Right lobe of liver (tissue), 6 donors: ENCODE results near the gene APLF. TPM values are rescaled to one million over a fixed set of nuclear protein-coding genes. Genes with fewer than 3 reads are reported as not detected.

Experiments used
- ATAC-seq, 4 donors: fragments of 200-7000 bp; cut with Tn5 transposase; one replicate each; pipeline ENCODE4 v1.9.1; 2020; ENCODE audit warnings: mild to moderate bottlenecking in 4 of 4, moderate library complexity in 4 of 4
- DNase-seq, 3 donors: peaks; one replicate each; pipeline ENCODE4 v3.0.0-alpha.2; 2020
- H3K27ac ChIP-seq, 3 donors: fragments of 200-600 bp; one replicate each; pipeline ENCODE4 v1.8.0; 2022
- H3K27me3 ChIP-seq, 2 donors: fragments of 200-600 bp; one replicate each; pipeline ENCODE4 v1.8.0; 2022
- H3K36me3 ChIP-seq, 4 donors: fragments of 200-600 bp; sonication (generic) in 1 of 4; one replicate each; pipeline versions ENCODE4 v1.5.1 to v1.8.0; 2017 to 2022; ENCODE audit warnings: control low read depth in 1 of 4
- H3K4me1 ChIP-seq, 4 donors: fragments of 200-600 bp; sonication (generic) in 1 of 4; one replicate each; pipeline versions ENCODE4 v1.5.1 to v1.8.0; 2017 to 2022; ENCODE audit warnings: control low read depth in 1 of 4
- H3K4me3 ChIP-seq, 3 donors: fragments of 200-600 bp; one replicate each; pipeline ENCODE4 v1.8.0; 2022
- H3K9me3 ChIP-seq, 4 donors: fragments of 200-600 bp; sonication (generic) in 1 of 4; one replicate each; pipeline versions ENCODE4 v1.5.1 to v1.8.0; 2017 to 2022; ENCODE audit warnings: control low read depth in 1 of 4
- POLR2A ChIP-seq: fragments of 450-650 bp; IDR thresholded peaks from one replicate; pipeline ENCODE4 v1.6.1; 2017; ENCODE audit warnings: antibody characterized with exemption, mild to moderate bottlenecking
- WGBS: methylation state at CpG from one replicate; pipeline ENCODE4 v1.1.6; 2018; ENCODE audit warnings: low coverage, low lambda C conversion rate; ENCODE audit not compliant: insufficient coverage; ENCODE audit errors: missing lambda C conversion rate; 5-methylcytosine and 5-hydroxymethylcytosine counted together
- intact Hi-C, 2 donors: fragments of 100-400 bp; cut with DNase I; formaldehyde crosslinking; loops; one replicate each; pipeline versions ENCODE4 v1.11.2 to v1.14.1; 2022
- total RNA-seq, 6 experiments: library from RNA; depleted of rRNA in 2 of 6; stranded (reverse); fragments of >200 nt in 2 of 6; fragmentation: NEBNext Ultra II Directional in 3 of 6; extraction: Animal tissue kit (Norgen Biotek cat#: 25700) in 3 of 6; gene quantifications; one replicate each; pipeline versions ENCODE4 v1.1.0 to v1.2.4, GENCODE V29; 2016 to 2023
- TF ChIP-seq, protein P1 (sequence below), 4 donors: fragments of 200-600 bp in 3 of 4; fragments of 450-650 bp in 1 of 4; IDR thresholded peaks; one replicate each; pipeline versions ENCODE4 v1.5.1 to v1.8.0; 2016 to 2022; ENCODE audit warnings: antibody characterized with exemption in 4 of 4, mild to moderate bottlenecking in 2 of 4
- donor health status: DM: no; HTN: yes; CAD: no.
- donor health status: DM: no; HTN: no; CAD: no.
- donor health status: DM: no; HTN: no; CAD: no.
- donor health status: DM: no; HTN: yes; CAD: no.
- donor health status: DM: no; HTN: yes; CAD: no.

APLF gene
- total RNA-seq, 6 experiments from 2014 or later = 1.3 to 2.3 (median 1.9) TPM

DNA sequence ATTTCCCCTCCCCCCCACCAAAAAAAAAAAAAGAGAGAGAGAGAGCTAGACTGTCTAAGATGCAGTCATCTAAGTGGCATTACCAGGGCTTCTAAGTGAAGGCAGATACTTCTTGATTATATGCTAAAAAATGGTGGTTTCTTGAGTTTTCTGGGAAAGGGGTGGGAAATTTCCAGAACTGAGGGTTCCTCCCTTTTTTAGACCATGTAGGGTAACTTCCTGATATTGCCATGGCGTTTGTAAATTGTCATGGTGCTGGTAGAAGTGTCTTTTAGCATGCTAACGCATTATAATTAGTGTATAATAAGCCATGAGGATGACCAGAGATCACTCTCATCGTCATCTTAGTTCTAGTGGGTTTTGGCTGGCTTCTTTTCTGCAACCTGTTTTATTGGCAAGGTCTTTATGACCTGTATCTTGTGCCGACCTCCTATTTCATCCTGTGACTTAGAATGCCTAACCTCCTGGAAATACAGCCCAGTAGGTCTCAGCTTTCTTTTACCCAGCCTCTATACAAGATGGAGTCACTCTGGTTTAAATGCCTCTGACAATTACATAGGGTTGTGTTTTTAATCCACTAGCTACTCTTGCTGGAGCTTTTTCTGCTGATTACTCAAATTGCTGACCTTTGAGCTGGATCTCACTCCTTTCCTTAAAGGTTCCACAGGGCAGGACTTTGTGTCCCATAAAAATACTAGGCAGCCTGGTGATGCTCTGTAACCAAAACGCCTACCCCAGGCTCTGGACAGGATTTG, 145.6 kb downstream of the APLF start:
- H3K27me3 ChIP-seq = no peaks in the 10 kb centered on the region
- no peak overlapping the region for H3K27ac ChIP-seq
- H3K36me3 ChIP-seq = no peaks in the 10 kb centered on the region
- no peak for TF ChIP-seq POLR2A
- TF ChIP-seq, protein P1, sequence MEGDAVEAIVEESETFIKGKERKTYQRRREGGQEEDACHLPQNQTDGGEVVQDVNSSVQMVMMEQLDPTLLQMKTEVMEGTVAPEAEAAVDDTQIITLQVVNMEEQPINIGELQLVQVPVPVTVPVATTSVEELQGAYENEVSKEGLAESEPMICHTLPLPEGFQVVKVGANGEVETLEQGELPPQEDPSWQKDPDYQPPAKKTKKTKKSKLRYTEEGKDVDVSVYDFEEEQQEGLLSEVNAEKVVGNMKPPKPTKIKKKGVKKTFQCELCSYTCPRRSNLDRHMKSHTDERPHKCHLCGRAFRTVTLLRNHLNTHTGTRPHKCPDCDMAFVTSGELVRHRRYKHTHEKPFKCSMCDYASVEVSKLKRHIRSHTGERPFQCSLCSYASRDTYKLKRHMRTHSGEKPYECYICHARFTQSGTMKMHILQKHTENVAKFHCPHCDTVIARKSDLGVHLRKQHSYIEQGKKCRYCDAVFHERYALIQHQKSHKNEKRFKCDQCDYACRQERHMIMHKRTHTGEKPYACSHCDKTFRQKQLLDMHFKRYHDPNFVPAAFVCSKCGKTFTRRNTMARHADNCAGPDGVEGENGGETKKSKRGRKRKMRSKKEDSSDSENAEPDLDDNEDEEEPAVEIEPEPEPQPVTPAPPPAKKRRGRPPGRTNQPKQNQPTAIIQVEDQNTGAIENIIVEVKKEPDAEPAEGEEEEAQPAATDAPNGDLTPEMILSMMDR (IDR thresholded peaks at IDR 0.05) = no peak
- H3K4me3 ChIP-seq = no peak overlapping the region
- 76% methylated on average over 5 of the region's 5 CpGs for WGBS
- intact Hi-C loops = no loop called here
- no peak for DNase-seq
- H3K9me3 ChIP-seq = no peaks in the 10 kb centered on the region
- H3K4me1 ChIP-seq = no peaks in the 10 kb centered on the region
- no peak for ATAC-seq

DNA sequence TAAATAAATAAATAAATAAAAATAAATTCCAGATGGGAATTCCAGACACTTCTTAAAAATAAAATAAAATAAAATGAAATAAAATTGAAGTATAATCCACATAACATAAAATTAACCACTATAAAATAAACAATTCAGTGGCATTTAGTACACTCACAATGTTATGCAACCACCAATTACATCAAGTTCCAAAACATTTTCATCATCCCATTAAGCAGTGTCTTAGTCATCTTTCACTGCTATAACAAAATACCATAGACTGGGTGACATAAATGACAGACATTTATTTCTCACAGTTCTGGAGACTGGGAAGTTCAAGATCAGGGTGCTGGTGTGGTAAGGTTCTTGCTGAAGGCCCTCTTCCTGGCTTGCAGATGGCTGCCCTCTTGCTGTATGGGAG, 153.4 kb downstream of the APLF start:
- no peaks in the 10 kb centered on the region for H3K4me1 ChIP-seq

GRCh38 chr2:68623820-68624219, 156.4 kb downstream of the APLF start:
- WGBS = 84% methylated on average over 6 of the region's 6 CpGs
- Histone ChIP-seq H3K36me3 (no peaks in the 10 kb centered on the region), H3K27me3 (no peaks in the 10 kb centered on the region), H3K9me3 (no peaks in the 10 kb centered on the region), H3K4me1 (no peaks in the 10 kb centered on the region), H3K27ac (no peak overlapping the region), H3K4me3 (no peak overlapping the region)
- intact Hi-C loops = no loop called here
- DNase-seq (no peak), ATAC-seq (no peak)
- TF ChIP-seq, protein P1 (IDR thresholded peaks at IDR 0.05) = no peak
- TF ChIP-seq POLR2A = no peak

More for the DNA sequence above, 153.4 kb downstream of the APLF start:
- Histone ChIP-seq H3K36me3 (no peaks in the 10 kb centered on the region), H3K27ac (no peak overlapping the region), H3K27me3 (no peaks in the 10 kb centered on the region), H3K9me3 (no peaks in the 10 kb centered on the region), H3K4me3 (no peak overlapping the region)
- ATAC-seq = no peak
- no peak for DNase-seq
- no peak for TF ChIP-seq POLR2A
- TF ChIP-seq, protein P1 (IDR thresholded peaks at IDR 0.05) = no peak
- intact Hi-C loops = no loop called here

- no peaks in the 10 kb centered on the region for H3K27me3 ChIP-seq
- no peaks in the 10 kb centered on the region for H3K9me3 ChIP-seq
- H3K4me1 ChIP-seq = no peaks in the 10 kb centered on the region
- no peak for TF ChIP-seq POLR2A
- TF ChIP-seq, protein P1 (IDR thresholded peaks at IDR 0.05) = no peak
- ATAC-seq (no peak), DNase-seq (no peak)
- no peak overlapping the region for H3K27ac ChIP-seq
- intact Hi-C loops = no loop called here
- H3K36me3 ChIP-seq = no peaks in the 10 kb centered on the region
- no peak overlapping the region for H3K4me3 ChIP-seq
- 71% methylated on average over 2 of the region's 3 CpGs for WGBS
These were observed 160.2 kb downstream of the APLF start for GRCh38 chr2:68627615-68628014.

Other genes starting within 250 kb of the APLF start
- 10 to 100 TPM; 21.0 to 37.9 (median 27.2) TPM for gene PPP3R1, start 215.1 kb upstream of the APLF start, total RNA-seq
- 1 to 10 TPM; 1.9 to 4.1 (median 2.6) TPM for gene CNRIP1, start 147.6 kb upstream of the APLF start, total RNA-seq
- gene PLEK, start 102.3 kb upstream of the APLF start, total RNA-seq = 10 to 100 TPM in 1 of 6 experiments, 1 to 10 TPM in 4, under 1 TPM in 1; 0.98 to 14.8 (median 2.4) TPM
- 1 to 10 TPM in 4 of 6 experiments, under 1 TPM in 2; 0.82 to 1.5 (median 1.2) TPM for gene FBXO48, start 291 bp upstream of the APLF start, total RNA-seq
- not detected for gene PROKR1, start 176.0 kb downstream of the APLF start, total RNA-seq